Osteoblast (primary cell): Measurements from ENCODE around the gene OAS2. TPM values are rescaled to one million over a fixed set of nuclear protein-coding genes. Genes with fewer than 3 reads are reported as not detected.

ENCODE experiments used
- DNase-seq: peaks from one replicate; pipeline ENCODE4 v3.0.0; 2011; ENCODE audit warnings: low spot score, mixed read lengths; ENCODE audit not compliant: insufficient read length; ENCODE audit errors: missing footprints
- H2AFZ ChIP-seq: 2 replicates; pipeline ENCODE4 v1.6.0; 2011; ENCODE audit warnings: mild to moderate bottlenecking, low read length
- H3K27ac ChIP-seq: 2 replicates; pipeline ENCODE4 v1.5.1; 2011; ENCODE audit warnings: mild to moderate bottlenecking, low read depth, low read length, moderate library complexity
- H3K27me3 ChIP-seq: 2 replicates; pipeline ENCODE4 v1.6.0; 2012; ENCODE audit warnings: mild to moderate bottlenecking, control low read depth, inconsistent platforms, low read length, moderate library complexity; ENCODE audit not compliant: insufficient read depth
- H3K36me3 ChIP-seq: 2 replicates; pipeline ENCODE4 v1.5.1; 2011; ENCODE audit warnings: mild to moderate bottlenecking, low read length, control low read depth, moderate library complexity; ENCODE audit not compliant: insufficient read depth
- H3K4me1 ChIP-seq: 2 replicates; pipeline ENCODE4 v1.5.1; 2011; ENCODE audit warnings: mild to moderate bottlenecking, low read length, control low read depth, moderate library complexity; ENCODE audit not compliant: insufficient read depth
- H3K4me2 ChIP-seq: 2 replicates; pipeline ENCODE4 v1.6.0; 2011; ENCODE audit warnings: mild to moderate bottlenecking, low read length; ENCODE audit not compliant: insufficient read depth
- H3K4me3 ChIP-seq: fragments of 200-600 bp; sonication (generic); 3 replicates; pipeline ENCODE4 v1.5.1; 2012; ENCODE audit warnings: mild to moderate bottlenecking, low read length, inconsistent platforms; ENCODE audit not compliant: insufficient read depth
- H3K79me2 ChIP-seq: 2 replicates; pipeline ENCODE4 v1.6.0; 2012; ENCODE audit warnings: mild to moderate bottlenecking, low read length, control low read depth, inconsistent platforms; ENCODE audit not compliant: insufficient read depth
- H3K9me3 ChIP-seq: 2 replicates; pipeline ENCODE4 v1.5.1; 2011; ENCODE audit warnings: low read depth, low read length, control low read depth
- H4K20me1 ChIP-seq: 2 replicates; pipeline ENCODE4 v1.6.0; 2012; ENCODE audit warnings: mild to moderate bottlenecking, low read length, control low read depth; ENCODE audit not compliant: insufficient read depth
- CTCF ChIP-seq: IDR thresholded peaks from 2 replicates; pipeline ENCODE4 v1.5.1; 2011; ENCODE audit warnings: mild to moderate bottlenecking, low read depth, low read length, moderate library complexity; ENCODE audit errors: extremely low read depth
- total RNA-seq: library from RNA; depleted of rRNA; stranded (reverse); fragments of >200 nt; gene quantifications from 2 replicates; pipeline ENCODE4 v1.2.3, GENCODE V29; 2012

OAS2 gene
- total RNA-seq, 1 donor = 18.1 TPM

GRCh38 chr12:112980491-112981158 is 2.3 kb downstream of the OAS2 start:
- H3K79me2 ChIP-seq = no peaks in the 10 kb centered on the region
- no peak for TF ChIP-seq CTCF
- no peak for DNase-seq
- no peak overlapping the region for H3K4me3 ChIP-seq
- no peaks in the 10 kb centered on the region for H4K20me1 ChIP-seq
- no peak overlapping the region for H3K27ac ChIP-seq
- H2AFZ ChIP-seq = no peak overlapping the region
- no peaks in the 10 kb centered on the region for H3K9me3 ChIP-seq
- peaks cover 6% of the 10 kb centered on the region for H3K4me1 ChIP-seq
- H3K36me3 ChIP-seq = no peaks in the 10 kb centered on the region
- no peaks in the 10 kb centered on the region for H3K27me3 ChIP-seq
- H3K4me2 ChIP-seq = no peak overlapping the region

GRCh38 chr12:112985642-112986290 is 7.4 kb downstream of the OAS2 start:
- Histone ChIP-seq H4K20me1 (no peaks in the 10 kb centered on the region), H3K9me3 (no peaks in the 10 kb centered on the region), H3K4me1 (no peaks in the 10 kb centered on the region), H3K4me2 (no peak overlapping the region), H3K27me3 (no peaks in the 10 kb centered on the region), H2AFZ (no peak overlapping the region), H3K4me3 (no peak overlapping the region), H3K79me2 (no peaks in the 10 kb centered on the region), H3K36me3 (no peaks in the 10 kb centered on the region), H3K27ac (no peak overlapping the region)
- DNase-seq = no peak
- no peak for TF ChIP-seq CTCF

GRCh38 chr12:112986291-112986800 is 8.0 kb downstream of the OAS2 start:
- H3K9me3 ChIP-seq = no peaks in the 10 kb centered on the region
- TF ChIP-seq CTCF = no peak

GRCh38 chr12:112987561-112987960 is 9.2 kb downstream of the OAS2 start:
- H3K27ac ChIP-seq = no peak overlapping the region
- H3K27me3 ChIP-seq = no peaks in the 10 kb centered on the region
- no peak for DNase-seq
- no peak overlapping the region for H3K4me3 ChIP-seq
- no peaks in the 10 kb centered on the region for H4K20me1 ChIP-seq
- H3K79me2 ChIP-seq = no peaks in the 10 kb centered on the region
- H3K9me3 ChIP-seq = no peaks in the 10 kb centered on the region
- H3K36me3 ChIP-seq = no peaks in the 10 kb centered on the region
- no peaks in the 10 kb centered on the region for H3K4me1 ChIP-seq
- H2AFZ ChIP-seq = no peak overlapping the region
- no peak for TF ChIP-seq CTCF
- no peak overlapping the region for H3K4me2 ChIP-seq

More at GRCh38 chr12:112986291-112986800, 8.0 kb downstream of the OAS2 start:
- no peak overlapping the region for H3K27ac ChIP-seq
- H4K20me1 ChIP-seq = no peaks in the 10 kb centered on the region
- no peaks in the 10 kb centered on the region for H3K27me3 ChIP-seq
- no peaks in the 10 kb centered on the region for H3K4me1 ChIP-seq
- no peak overlapping the region for H3K4me2 ChIP-seq
- H3K79me2 ChIP-seq = no peaks in the 10 kb centered on the region
- no peak overlapping the region for H2AFZ ChIP-seq
- H3K4me3 ChIP-seq = no peak overlapping the region
- H3K36me3 ChIP-seq = no peaks in the 10 kb centered on the region
- DNase-seq = no peak
